ENCODE data around the gene MMP2.

- TF ChIP-seq POLR2A (IDR thresholded peaks at IDR 0.05), result no peak
- no peak for TF ChIP-seq CTCF (IDR thresholded peaks at IDR 0.05)
These were observed 31.8 kb upstream of the MMP2 start for GRCh38 chr16:55447231-55447630.

All from heart left ventricle (tissue), 13 donors.